NOMO-1 (cell line): ENCODE measurements around the gene NEK9.
"Not testable (repeated sequence)": the region's sequence is repeated elsewhere in the genome, so short reads cannot be mapped to it uniquely, and the experiment has no call there.

ENCODE experiments used
- DNase-seq, 2 experiments: peaks; one replicate each; lab custom pipeline; 2025; ENCODE audit not compliant: unreplicated experiment in 2 of 2; lab: John Stamatoyannopoulos, UW

NEK9 gene

GRCh38 chr14:75069121-75069810 lies 57.6 kb downstream of the NEK9 start, which contains the start of gene ZC2HC1C:
TSS of gene ZC2HC1C (plus strand) at chr14:75069641. CDS start at chr14:75070574, 933 bp downstream.
- DNase-seq = peak; percentile 73 to 84

GRCh38 chr14:75068294-75069120 lies 58.3 kb downstream of the NEK9 start:
- DNase-seq = peak in 1 of 2 experiments; percentile 72

GRCh38 chr14:75067765-75068164 lies 59.1 kb downstream of the NEK9 start:
- not testable (repeated sequence) for DNase-seq

GRCh38 chr14:75067212-75067611 lies 59.6 kb downstream of the NEK9 start:
- no peak for DNase-seq

GRCh38 chr14:75066691-75067090 lies 60.2 kb downstream of the NEK9 start:
- DNase-seq = no peak

- no peak for DNase-seq
Measured at GRCh38 chr14:75064205-75064567, 62.7 kb downstream of the NEK9 start.

GRCh38 chr14:75063491-75064204 lies 63.2 kb downstream of the NEK9 start, which contains the start of gene ACYP1:
TSS of gene ACYP1 (minus strand) at chr14:75064024. CDS start at chr14:75063553, 471 bp downstream.
- DNase-seq = peak; percentile 76 to 92

- no peak for DNase-seq
Measured at GRCh38 chr14:75063013-75063412, 63.8 kb downstream of the NEK9 start.

- DNase-seq = no peak
Measured at GRCh38 chr14:75060420-75060819, 66.4 kb downstream of the NEK9 start.

GRCh38 chr14:75059642-75060041 lies 67.2 kb downstream of the NEK9 start:
- no peak for DNase-seq

GRCh38 chr14:75054421-75054820 lies 72.4 kb downstream of the NEK9 start:
- DNase-seq = no peak

- DNase-seq = no peak
Measured at GRCh38 chr14:75053396-75054291, 73.2 kb downstream of the NEK9 start.

GRCh38 chr14:75051556-75051899 lies 75.3 kb downstream of the NEK9 start:
- DNase-seq = no peak

- DNase-seq = peak; percentile 67 to 77
Measured at GRCh38 chr14:75050852-75051555, 75.8 kb downstream of the NEK9 start, which contains the start of gene MLH3. TSS of gene MLH3 (minus strand) at chr14:75051467. CDS start at chr14:75049655, 1,812 bp downstream.

- DNase-seq = peak in 1 of 2 experiments; percentile 45
Measured at GRCh38 chr14:75049731-75050201, 77.1 kb downstream of the NEK9 start.

GRCh38 chr14:75049136-75049535 lies 77.7 kb downstream of the NEK9 start:
- DNase-seq = no peak

GRCh38 chr14:75048101-75048500 lies 78.7 kb downstream of the NEK9 start:
- no peak for DNase-seq

GRCh38 chr14:75047506-75047905 lies 79.3 kb downstream of the NEK9 start:
- DNase-seq = no peak

- DNase-seq = no peak
Measured at GRCh38 chr14:75046899-75047298, 79.9 kb downstream of the NEK9 start.
